Measurements from ENCODE around the gene HLA-DQA1.

The HLA-DQA1 gene

GRCh38 chr6:32603222-32603621 lies 34.0 kb upstream of the HLA-DQA1 start:
- DNase-seq (ENCODE audit: extremely low spot score) = no peak
- ChIA-PET CTCF (interaction anchor here (1.2 to 1.8 kb wide), 2 partner anchors 89 to 169 kb away, joined by 3 read pairs; no protein-coding TSS in a partner anchor), POLR2A (no interaction called here)
- TF ChIP-seq CTCF (IDR thresholded peaks at IDR 0.05; ENCODE audit: control extremely low read depth, extremely low read depth, low read depth, missing control alignments) = no peak

GRCh38 chr6:32603888-32604287 lies 33.3 kb upstream of the HLA-DQA1 start:
- ChIA-PET CTCF (no interaction called here), POLR2A (no interaction called here)
- DNase-seq (ENCODE audit: extremely low spot score) = no peak
- no peak for TF ChIP-seq CTCF (IDR thresholded peaks at IDR 0.05; ENCODE audit: control extremely low read depth, extremely low read depth, low read depth, missing control alignments)

GRCh38 chr6:32604434-32604877 lies 32.8 kb upstream of the HLA-DQA1 start:
- POLR2A ChIA-PET = no interaction called here

GRCh38 chr6:32607263-32607987 lies 29.8 kb upstream of the HLA-DQA1 start:
- CTCF ChIA-PET = interaction anchor here (1.1 to 1.7 kb wide), 2 partner anchors 16 kb away, joined by 3 to 5 read pairs; no protein-coding TSS in a partner anchor
- POLR2A ChIA-PET = interaction anchor here (0.6 kb wide), 1 partner anchor 130 kb away, joined by 4 read pairs; no protein-coding TSS in a partner anchor
- TF ChIP-seq CTCF (IDR thresholded peaks at IDR 0.05; ENCODE audit: control extremely low read depth, extremely low read depth, low read depth, missing control alignments) = no peak
- DNase-seq (ENCODE audit: extremely low spot score) = no peak

More at GRCh38 chr6:32604434-32604877, 32.8 kb upstream of the HLA-DQA1 start:
- no peak for TF ChIP-seq CTCF (IDR thresholded peaks at IDR 0.05; ENCODE audit: control extremely low read depth, extremely low read depth, low read depth, missing control alignments)
- DNase-seq (ENCODE audit: extremely low spot score) = peak; percentile 28
- CTCF ChIA-PET = no interaction called here

GRCh38 chr6:32607988-32608298 lies 29.3 kb upstream of the HLA-DQA1 start:
- TF ChIP-seq CTCF (IDR thresholded peaks at IDR 0.05; ENCODE audit: control extremely low read depth, extremely low read depth, low read depth, missing control alignments) = no peak
- ChIA-PET POLR2A (no interaction called here), CTCF (no interaction called here)
- DNase-seq (ENCODE audit: extremely low spot score) = no peak

- no peak for DNase-seq (ENCODE audit: extremely low spot score)
- CTCF ChIA-PET = no interaction called here
- no peak for TF ChIP-seq CTCF (IDR thresholded peaks at IDR 0.05; ENCODE audit: control extremely low read depth, extremely low read depth, low read depth, missing control alignments)
- POLR2A ChIA-PET = no interaction called here
These were observed 28.8 kb upstream of the HLA-DQA1 start for GRCh38 chr6:32608362-32608761.
